Small intestine (tissue), 7 donors: ENCODE results near the gene GGN. TPM values are rescaled to one million over a fixed set of nuclear protein-coding genes. Genes with fewer than 3 reads are reported as not detected.

ENCODE experiments used
- DNase-seq, 2 donors: peaks; one replicate each; pipeline versions ENCODE4 v3.0.0 to v3.0.0-alpha.2; 2013
- FAIRE-seq: peaks from 2 replicates; lab custom pipeline; 2012; peaks lifted over from hg19 to GRCh38; lab: Jason Lieb, UNC
- H3K27ac ChIP-seq, 3 donors: one replicate each; pipeline ENCODE4 v1.5.1; 2013; ENCODE audit warnings: low read length in 2 of 3, mild to moderate bottlenecking in 2 of 3, control low read depth in 1 of 3, inconsistent platforms in 1 of 3, low read depth in 1 of 3, moderate library complexity in 1 of 3
- H3K27me3 ChIP-seq, 3 donors: one replicate each; pipeline ENCODE4 v1.6.1; 2013; ENCODE audit warnings: low read length in 3 of 3, inconsistent platforms in 1 of 3; ENCODE audit not compliant: control insufficient read depth in 3 of 3, insufficient read depth in 3 of 3
- H3K36me3 ChIP-seq, 3 donors: one replicate each; pipeline ENCODE4 v1.6.1; 2013; ENCODE audit warnings: low read length in 3 of 3, inconsistent platforms in 1 of 3, low read depth in 1 of 3, mild to moderate bottlenecking in 1 of 3, moderate library complexity in 1 of 3; ENCODE audit not compliant: control insufficient read depth in 3 of 3, insufficient read depth in 2 of 3
- H3K4me1 ChIP-seq, 3 donors: one replicate each; pipeline ENCODE4 v1.6.1; 2013; ENCODE audit warnings: low read length in 2 of 3, inconsistent platforms in 1 of 3, low read depth in 1 of 3, mild to moderate bottlenecking in 1 of 3, moderate library complexity in 1 of 3; ENCODE audit not compliant: control insufficient read depth in 3 of 3, insufficient read depth in 2 of 3
- H3K4me3 ChIP-seq, 3 donors: one replicate each; pipeline ENCODE4 v1.5.1; 2013; ENCODE audit warnings: low read length in 3 of 3, control low read depth in 1 of 3, inconsistent platforms in 1 of 3, low read depth in 1 of 3, mild to moderate bottlenecking in 1 of 3, moderate library complexity in 1 of 3
- H3K9me3 ChIP-seq, 2 donors: one replicate each; pipeline ENCODE4 v1.6.1; 2013; ENCODE audit warnings: low read depth in 1 of 2, low read length in 1 of 2; ENCODE audit not compliant: control insufficient read depth in 2 of 2, insufficient read depth in 1 of 2
- WGBS, 3 donors: extraction: QIAGEN DNeasy Blood & Tissue Kit; methylation state at CpG; one replicate each; pipeline ENCODE4 v1.1.7; 2013; 5-methylcytosine and 5-hydroxymethylcytosine counted together
- polyA plus RNA-seq, 4 donors: library from polyadenylated mRNA; stranded (reverse) in 3 of 4; unstranded in 1 of 4; fragments of 200-250 nt in 3 of 4; fragments of 120-200 nt in 1 of 4; gene quantifications; one replicate each; pipeline versions ENCODE4 v1.2.1 to v1.2.3, GENCODE V29; 2013
- donor health status: healthy with polysubstance abuse.
- donor health status: control.
- donor health status: control.
- donor health status: Bipolar disorder and iron deficiency.
- donor health status: healthy.

The GGN gene
- polyA plus RNA-seq, 4 donors = 1.7 to 16.1 (median 8.2) TPM

DNA sequence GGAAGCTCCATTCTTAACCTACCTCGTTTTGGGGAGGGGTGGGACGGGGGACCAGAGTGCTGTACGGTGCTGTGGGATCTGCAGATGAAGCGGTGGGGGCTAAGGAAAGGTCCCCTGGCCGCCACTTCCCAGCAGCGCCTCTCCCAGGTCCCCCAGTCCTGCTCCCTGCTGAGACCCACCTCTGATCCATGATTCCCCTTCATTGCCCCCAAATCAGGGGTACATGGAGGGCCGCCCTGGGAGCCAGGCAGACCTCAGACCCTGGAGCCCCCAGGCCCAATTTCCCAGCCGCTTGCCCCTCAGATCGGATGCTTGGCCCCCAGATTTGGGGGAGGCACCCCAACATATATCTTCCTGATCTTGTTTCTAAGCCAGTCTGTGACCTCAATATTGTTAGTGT is 11.2 kb upstream of the GGN start:
- Histone ChIP-seq H3K4me3 (no peak overlapping the region), H3K36me3 (no peaks in the 10 kb centered on the region), H3K4me1 (peaks cover 0 to 14% (median 0%) of the 10 kb centered on the region in 3 donors), H3K27me3 (peaks cover 2 to 37% (median 11%) of the 10 kb centered on the region in 3 donors), H3K9me3 (no peaks in the 10 kb centered on the region), H3K27ac (no peak overlapping the region)
- no peak for FAIRE-seq
- DNase-seq = no peak
- 54 to 66% (median 62%) methylated on average over 9 of the region's 9 CpGs for whole genome bisulfite sequencing, 3 donors

DNA sequence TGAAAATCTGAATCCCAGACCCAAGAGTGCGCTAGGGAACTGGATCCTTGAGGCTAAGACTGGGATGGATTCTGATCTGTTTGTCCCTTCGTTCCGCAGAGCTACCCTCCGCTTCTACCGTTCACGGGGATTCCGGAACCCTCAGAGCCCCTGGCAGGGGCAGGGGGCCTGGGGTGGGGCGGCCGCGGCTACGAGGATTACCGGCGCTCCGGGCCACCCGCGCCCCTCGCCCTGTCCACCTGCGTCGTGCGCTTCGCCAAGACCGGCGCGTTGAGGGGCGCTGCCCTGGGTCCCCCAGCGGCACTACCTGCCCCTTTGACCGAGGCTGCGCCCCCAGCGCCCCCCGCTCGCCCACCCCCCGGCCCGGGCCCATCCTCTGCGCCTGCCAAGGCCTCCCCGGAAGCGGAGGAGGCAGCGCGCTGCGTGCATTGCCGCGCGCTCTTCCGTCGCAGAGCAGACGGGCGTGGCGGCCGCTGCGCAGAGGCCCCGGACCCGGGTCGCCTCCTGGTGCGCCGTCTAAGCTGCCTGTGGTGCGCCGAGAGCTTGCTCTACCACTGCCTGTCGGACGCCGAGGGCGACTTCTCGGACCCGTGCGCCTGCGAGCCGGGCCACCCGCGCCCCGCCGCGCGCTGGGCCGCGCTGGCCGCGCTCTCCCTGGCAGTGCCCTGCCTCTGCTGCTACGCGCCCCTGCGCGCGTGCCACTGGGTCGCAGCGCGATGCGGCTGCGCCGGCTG is 7.7 kb upstream of the GGN start:
- Histone ChIP-seq H3K4me1 (peaks cover 0 to 34% (median 0%) of the 10 kb centered on the region in 3 donors), H3K27me3 (peaks cover 2 to 43% (median 12%) of the 10 kb centered on the region in 3 donors), H3K9me3 (no peaks in the 10 kb centered on the region), H3K27ac (peak overlapping the region in 1 of 3 donors; percentile 39), H3K36me3 (no peaks in the 10 kb centered on the region), H3K4me3 (peak overlapping the region in 2 of 3 donors; percentile 17 to 49)
- FAIRE-seq (no peak), DNase-seq (peak; percentile 33 to 72)
- 6 to 12% (median 6%) methylated on average over 55 to 86 of the region's 86 CpGs for whole genome bisulfite sequencing, 3 donors

DNA sequence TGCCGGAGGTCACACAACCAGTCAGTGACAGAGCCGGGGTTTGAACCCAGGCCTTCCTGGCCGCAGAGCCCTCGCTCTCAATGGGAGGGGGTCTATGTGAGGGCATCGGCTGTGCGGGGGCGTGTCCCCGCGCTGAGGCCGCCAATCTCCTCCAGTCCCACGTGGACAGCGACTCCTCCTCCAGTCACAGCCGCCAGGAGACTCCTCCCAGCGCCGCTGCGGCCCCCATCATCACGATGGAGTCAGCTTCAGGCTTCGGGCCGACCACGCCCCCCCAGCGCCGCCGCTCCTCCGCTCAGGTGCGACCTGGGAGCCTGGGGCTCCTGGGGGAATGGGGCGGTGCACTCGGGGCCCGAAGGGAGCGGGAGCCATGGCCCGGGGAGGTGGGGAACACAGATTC is 6.7 kb upstream of the GGN start:
- DNase-seq (peak; percentile 38 to 89), FAIRE-seq (no peak)
- H3K4me3 ChIP-seq = peak overlapping the region in 1 of 3 donors; percentile 17
- peaks cover 0 to 34% (median 0%) of the 10 kb centered on the region in 3 donors for H3K4me1 ChIP-seq
- 6% methylated on average over 30 of the region's 30 CpGs for WGBS, 3 donors
- H3K27me3 ChIP-seq = peaks cover 2 to 48% (median 12%) of the 10 kb centered on the region in 3 donors
- H3K9me3 ChIP-seq = no peaks in the 10 kb centered on the region
- H3K36me3 ChIP-seq = no peaks in the 10 kb centered on the region
- peak overlapping the region in 1 of 3 donors; percentile 39 for H3K27ac ChIP-seq

DNA sequence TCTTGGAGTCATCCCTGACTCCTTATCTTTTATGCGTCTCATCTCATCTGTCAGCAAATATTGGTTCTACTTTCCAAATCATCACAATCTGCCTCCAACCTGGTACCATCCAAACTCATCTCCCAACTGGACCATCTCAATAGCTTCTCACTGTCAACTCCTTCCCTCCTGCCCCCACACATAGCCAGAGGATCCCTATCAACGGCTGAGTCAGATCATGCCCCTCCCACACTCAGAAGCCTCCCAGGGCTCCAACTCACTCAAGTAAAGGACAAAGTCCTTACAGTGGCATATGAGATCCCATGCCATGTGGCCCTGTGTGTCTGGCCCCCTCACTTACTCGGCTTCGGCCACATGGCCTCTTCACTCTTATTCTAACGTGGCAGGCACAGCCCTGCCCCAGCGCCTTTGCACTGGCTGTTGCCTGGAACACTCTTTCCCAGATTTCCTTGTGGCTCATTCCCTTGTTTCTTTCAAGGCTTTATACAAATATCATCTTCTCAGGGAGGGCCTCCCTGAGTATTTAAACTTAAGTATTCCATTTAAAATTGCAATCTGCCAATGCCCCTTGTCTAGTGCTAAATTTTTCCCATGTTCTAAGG is 5.0 kb upstream of the GGN start:
- no peak overlapping the region for H3K4me3 ChIP-seq
- peaks cover 2 to 55% (median 12%) of the 10 kb centered on the region in 3 donors for H3K27me3 ChIP-seq

DNA sequence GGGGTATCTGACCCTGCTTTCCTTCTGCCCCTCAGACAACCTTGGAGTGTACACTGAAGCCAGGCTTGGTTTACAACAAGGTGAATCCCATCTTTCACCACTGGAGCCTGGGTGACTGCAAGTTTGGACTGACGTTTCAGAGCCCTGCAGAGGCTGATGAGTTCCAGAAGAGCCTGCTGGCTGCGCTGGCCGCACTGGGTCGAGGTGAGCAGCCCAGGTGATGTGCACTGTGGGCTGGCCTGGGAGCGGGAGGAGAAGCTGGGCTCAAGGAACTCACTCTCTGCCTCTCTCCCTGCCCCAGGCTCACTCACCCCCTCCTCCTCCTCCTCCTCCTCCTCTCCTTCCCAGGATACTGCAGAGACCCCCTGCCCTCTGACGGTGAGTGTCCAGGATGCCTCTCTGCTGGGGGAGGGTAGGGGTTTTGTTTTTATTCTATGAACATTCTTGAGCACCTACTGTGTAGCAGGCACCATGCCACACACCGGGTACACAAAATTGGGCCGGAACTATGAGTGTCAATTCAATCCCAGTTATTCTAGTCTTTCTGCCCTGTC is 4.2 kb upstream of the GGN start:
- Histone ChIP-seq H3K36me3 (no peaks in the 10 kb centered on the region), H3K9me3 (no peaks in the 10 kb centered on the region), H3K4me3 (no peak overlapping the region), H3K27ac (peak overlapping the region in 1 of 3 donors; percentile 8), H3K4me1 (peaks cover 0 to 54% (median 9%) of the 10 kb centered on the region in 3 donors), H3K27me3 (peaks cover 2 to 54% (median 10%) of the 10 kb centered on the region in 3 donors)
- no peak for FAIRE-seq
- 61 to 68% (median 63%) methylated on average over 8 of the region's 8 CpGs for WGBS, 3 donors
- no peak for DNase-seq

More for the DNA sequence above, 5.0 kb upstream of the GGN start:
- WGBS, 3 donors = 32 to 57% (median 48%) methylated on average over 6 of the region's 6 CpGs
- Histone ChIP-seq H3K36me3 (no peaks in the 10 kb centered on the region), H3K9me3 (no peaks in the 10 kb centered on the region), H3K4me1 (peaks cover 0 to 46% (median 9%) of the 10 kb centered on the region in 3 donors), H3K27ac (peak overlapping the region in 1 of 3 donors; percentile 66)
- DNase-seq (peak; percentile 87 to 92), FAIRE-seq (no peak)

DNA sequence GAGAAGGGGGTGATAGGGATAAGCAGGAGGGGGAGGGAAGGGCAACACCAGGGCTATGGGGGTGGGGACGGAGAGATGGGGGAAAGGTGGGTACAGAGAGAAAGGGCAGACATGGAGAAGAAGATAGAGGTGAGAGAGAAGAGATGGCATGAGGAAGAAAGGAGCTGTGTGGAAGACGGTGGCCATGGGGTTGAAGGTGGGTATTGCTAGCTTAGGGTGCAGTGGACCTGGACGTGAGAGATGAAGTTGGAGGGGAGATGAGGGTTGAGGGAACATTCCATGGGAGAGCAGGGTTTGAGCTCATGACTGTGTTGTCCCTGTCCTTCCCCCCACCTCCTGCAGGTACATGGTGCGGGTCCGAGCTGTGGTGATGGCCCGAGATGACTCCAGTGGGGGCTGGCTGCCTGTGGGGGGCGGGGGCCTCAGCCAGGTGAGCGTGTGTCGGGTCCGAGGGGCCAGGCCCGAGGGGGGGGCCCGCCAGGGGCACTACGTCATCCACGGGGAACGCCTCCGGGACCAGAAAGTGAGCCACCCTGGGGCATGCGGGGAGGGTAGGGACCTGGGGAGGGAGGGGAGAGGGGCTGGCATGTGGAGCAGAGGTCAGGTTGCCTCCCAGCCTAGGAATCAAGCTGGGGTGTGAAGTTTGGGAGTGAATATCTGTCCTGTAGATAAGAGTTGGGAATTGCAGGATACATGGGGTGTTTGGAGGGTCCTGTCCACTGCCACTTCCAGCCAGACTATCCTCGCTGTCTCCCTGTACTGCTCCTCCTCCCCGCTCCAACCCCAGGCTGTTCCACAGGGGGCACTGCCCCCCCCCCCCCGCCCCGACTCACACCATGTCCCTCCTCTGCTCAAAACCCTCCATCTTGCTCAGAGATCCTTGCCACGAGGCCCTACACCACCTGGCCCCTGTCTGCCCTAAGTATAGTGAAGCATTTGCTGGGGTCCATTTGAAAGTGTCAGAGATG is 2.4 kb upstream of the GGN start:
- H3K9me3 ChIP-seq = no peaks in the 10 kb centered on the region
- H3K36me3 ChIP-seq = peaks cover 0 to 8% (median 0%) of the 10 kb centered on the region in 3 donors
- H3K4me1 ChIP-seq = peaks cover 2 to 61% (median 12%) of the 10 kb centered on the region in 3 donors
- no peak overlapping the region for H3K27ac ChIP-seq
- peaks cover 0 to 59% (median 8%) of the 10 kb centered on the region in 3 donors for H3K27me3 ChIP-seq
- DNase-seq (no peak), FAIRE-seq (no peak)
- WGBS, 3 donors = 42 to 57% (median 46%) methylated on average over 19 to 22 of the region's 22 CpGs
- peak overlapping the region in 1 of 3 donors; percentile 64 for H3K4me3 ChIP-seq

DNA sequence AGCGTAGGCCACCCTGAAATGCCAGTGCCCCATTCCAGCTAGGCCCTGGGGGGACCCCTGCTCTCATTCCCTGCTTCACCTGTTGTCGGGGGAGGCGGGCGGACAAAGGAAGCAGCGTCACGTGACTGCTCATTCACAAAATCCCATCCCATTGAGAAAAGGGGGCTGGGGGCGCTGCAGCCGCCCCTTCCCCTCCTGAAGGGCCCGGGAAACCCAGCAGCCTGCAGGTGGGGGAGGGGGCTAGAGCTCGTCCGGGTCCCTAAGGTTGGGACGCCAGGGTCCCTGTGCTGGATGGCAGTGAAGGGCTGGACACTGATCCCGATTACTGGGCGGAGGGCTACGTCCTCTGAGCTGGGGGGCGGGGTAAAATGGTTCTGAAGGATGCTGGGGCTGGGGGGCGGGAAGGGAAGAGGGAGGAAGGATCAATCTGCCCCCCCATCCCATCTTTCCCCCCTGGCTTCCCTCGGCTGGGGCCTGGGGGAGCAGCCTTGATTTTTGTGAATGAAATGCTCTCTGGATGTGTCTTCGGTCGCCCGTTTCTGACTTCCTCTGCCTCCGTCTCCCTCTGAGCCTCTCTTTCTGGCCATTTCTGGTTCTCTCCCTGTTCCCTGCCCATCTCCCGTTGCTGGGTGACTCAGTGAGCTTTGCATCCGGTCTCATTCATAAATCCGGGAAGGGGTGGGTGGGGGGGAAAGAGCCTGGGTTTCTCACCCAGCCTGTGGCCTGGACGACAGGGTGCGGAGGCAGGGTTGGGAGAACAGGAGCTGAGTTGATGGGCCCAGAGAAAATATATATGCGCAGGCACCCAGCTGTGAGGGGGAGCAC is 1.5 kb upstream of the GGN start:
- H3K4me3 ChIP-seq = peak overlapping the region in 2 of 3 donors; percentile 42 to 64
- peaks cover 2 to 53% (median 12%) of the 10 kb centered on the region in 3 donors for H3K4me1 ChIP-seq
- DNase-seq = peak in 1 of 2 donors; percentile 20
- no peak for FAIRE-seq
- 7 to 8% (median 7%) methylated on average over 25 to 28 of the region's 28 CpGs for WGBS, 3 donors
- no peaks in the 10 kb centered on the region for H3K9me3 ChIP-seq
- peaks cover 0 to 17% (median 0%) of the 10 kb centered on the region in 3 donors for H3K36me3 ChIP-seq
- H3K27me3 ChIP-seq = peaks cover 0 to 54% (median 2%) of the 10 kb centered on the region in 3 donors
- H3K27ac ChIP-seq = peak overlapping the region; percentile 15 to 88 (median 39)
